Stimulated activated CD8-positive, alpha-beta memory T cell treated with anti-CD3 and anti-CD28 coated beads, Interleukin-2, amount 100 ng/mL, for 48 hours (primary cell): ENCODE data around the gene MYBPC1.
"Not testable (repeated sequence)": the region's sequence is repeated elsewhere in the genome, so short reads cannot be mapped to it uniquely, and the experiment has no call there.

ENCODE experiments used
- DNase-seq, 2 donors: peaks; one replicate each; pipeline ENCODE4 v3.0.0-alpha.2; 2020; ENCODE audit warnings: low read depth in 2 of 2

The MYBPC1 gene

DNA sequence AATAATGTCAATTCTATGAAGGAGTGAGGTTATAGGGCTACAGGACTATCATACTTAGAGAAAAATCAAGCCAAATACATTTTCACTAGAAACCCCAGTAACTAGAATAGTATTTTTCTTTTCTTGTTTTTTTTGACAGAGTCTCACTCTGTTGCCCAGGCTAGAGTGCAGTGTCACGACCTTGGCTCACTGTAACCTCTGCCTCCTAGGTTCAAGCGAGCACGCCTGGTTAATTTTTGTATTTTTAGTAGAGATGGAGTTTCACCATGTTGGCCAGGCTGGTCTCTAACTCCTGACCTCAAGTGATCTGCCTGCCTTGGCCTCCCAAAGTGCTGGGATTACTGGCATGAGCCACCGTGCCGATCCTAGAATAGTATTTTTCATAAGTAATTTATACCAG lies 139.7 kb downstream of the MYBPC1 start:
- not testable (repeated sequence) for DNase-seq
